ENCODE results near the gene TUBA3E.
"Not testable (repeated sequence)": the region's sequence is repeated elsewhere in the genome, so short reads cannot be mapped to it uniquely, and the experiment has no call there.

TUBA3E gene

DNA sequence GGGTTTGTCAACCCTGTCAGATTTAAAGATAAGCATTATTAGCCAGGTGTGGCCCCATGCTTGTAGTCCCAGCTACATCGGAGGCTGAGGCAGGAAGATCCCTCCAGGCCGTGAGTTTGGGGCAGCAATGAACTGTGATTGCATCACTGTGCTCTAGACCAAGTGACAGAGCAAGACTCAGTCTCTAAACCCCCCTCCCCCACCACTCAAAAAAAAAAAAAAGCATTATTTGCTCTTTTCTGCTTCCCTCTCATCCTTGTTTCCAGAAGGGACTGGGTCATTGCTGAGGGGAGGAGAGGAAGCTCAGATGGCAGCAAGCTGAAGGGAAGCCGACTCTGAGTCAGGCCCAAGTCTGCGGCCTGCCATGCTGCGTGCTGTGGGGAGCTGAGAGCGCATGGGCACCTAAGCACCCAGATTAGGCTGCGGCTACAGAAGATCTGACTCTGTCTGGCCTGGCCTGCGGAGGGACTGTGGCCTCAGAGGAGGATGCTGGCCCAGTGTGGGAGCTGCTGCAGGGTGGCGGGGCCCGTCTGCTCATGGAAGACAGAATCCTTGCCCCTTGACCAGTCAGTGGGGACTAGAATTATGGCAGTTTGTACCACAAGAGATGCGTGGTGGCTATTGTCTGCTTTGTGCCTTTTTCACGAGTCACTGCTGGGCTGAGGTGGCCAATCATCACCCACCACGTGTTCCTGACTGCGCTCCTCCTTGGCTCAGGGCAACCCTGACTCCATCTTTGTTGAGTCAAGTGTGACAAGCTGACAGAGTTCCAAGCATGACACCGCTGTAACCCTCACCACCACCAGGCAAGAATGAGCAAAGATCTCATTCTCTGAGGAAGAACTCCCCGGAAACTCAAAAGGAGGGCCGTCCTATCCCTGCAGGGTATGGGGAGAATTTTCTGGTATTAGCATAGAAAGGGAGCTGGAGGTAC is 10.1 kb downstream of the TUBA3E start:
- not testable (repeated sequence) for H3K4me3 ChIP-seq (ENCODE audit: low read length); H3K36me3 ChIP-seq (ENCODE audit: control insufficient read depth, insufficient read depth, low read length); H3K27ac ChIP-seq (ENCODE audit: low read depth, low read length); H3K27me3 ChIP-seq (ENCODE audit: control insufficient read depth, insufficient read depth, low read length); H3K9ac ChIP-seq (ENCODE audit: low read length); H3K4me1 ChIP-seq (ENCODE audit: control insufficient read depth, insufficient read depth, low read length)

DNA sequence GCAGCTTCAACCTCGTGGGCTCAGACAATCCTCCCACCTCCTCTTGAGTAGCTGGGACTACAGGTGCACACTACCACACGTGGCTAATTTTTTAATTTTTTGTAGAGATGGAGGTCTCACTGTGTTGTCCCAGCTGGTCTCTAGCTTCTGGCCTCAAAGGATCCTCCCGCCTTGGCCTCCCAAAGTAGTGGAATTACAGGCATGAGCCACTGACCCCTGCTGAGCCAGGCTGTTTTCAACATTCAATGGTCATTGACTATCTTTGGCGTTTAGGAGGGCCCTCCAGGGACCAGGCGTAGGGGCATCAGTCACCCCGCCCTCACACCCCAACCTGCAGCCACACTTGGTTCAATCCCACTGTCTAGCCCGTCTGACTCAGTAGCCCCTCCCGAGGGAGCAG is 11.0 kb downstream of the TUBA3E start:
- peaks cover 2% of the 10 kb centered on the region for H3K36me3 ChIP-seq (ENCODE audit: control insufficient read depth, insufficient read depth, low read length)
- H3K27ac ChIP-seq (ENCODE audit: low read depth, low read length) = no peak overlapping the region
- H3K9ac ChIP-seq (ENCODE audit: low read length) = no peak overlapping the region
- no peaks in the 10 kb centered on the region for H3K27me3 ChIP-seq (ENCODE audit: control insufficient read depth, insufficient read depth, low read length)
- H3K4me3 ChIP-seq (ENCODE audit: low read length) = no peak overlapping the region
- peaks cover 4% of the 10 kb centered on the region for H3K4me1 ChIP-seq (ENCODE audit: control insufficient read depth, insufficient read depth, low read length)

DNA sequence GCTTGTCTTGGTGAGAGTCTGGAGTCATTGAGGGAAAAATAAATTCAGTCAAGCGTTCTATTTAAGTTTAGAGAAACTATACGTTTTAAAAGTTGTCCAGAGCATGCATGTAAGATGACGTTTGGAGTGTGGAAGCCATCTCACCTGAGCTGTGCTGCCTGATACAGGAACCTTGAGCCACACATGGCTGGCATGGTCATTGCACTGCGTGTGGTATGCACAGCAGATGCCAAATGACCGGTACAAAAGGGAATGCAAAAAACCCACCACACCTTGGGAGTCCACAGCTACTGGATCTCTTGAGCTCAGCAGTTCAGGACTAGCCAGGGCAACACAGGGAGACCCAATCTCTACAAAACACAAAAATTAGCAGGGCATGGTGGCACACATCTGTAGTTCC is 11.8 kb downstream of the TUBA3E start:
- peaks cover 2% of the 10 kb centered on the region for H3K36me3 ChIP-seq (ENCODE audit: control insufficient read depth, insufficient read depth, low read length)
- no peak overlapping the region for H3K4me3 ChIP-seq (ENCODE audit: low read length)
- H3K27ac ChIP-seq (ENCODE audit: low read depth, low read length) = no peak overlapping the region
- H3K4me1 ChIP-seq (ENCODE audit: control insufficient read depth, insufficient read depth, low read length) = peaks cover 4% of the 10 kb centered on the region
- H3K9ac ChIP-seq (ENCODE audit: low read length) = no peak overlapping the region
- no peaks in the 10 kb centered on the region for H3K27me3 ChIP-seq (ENCODE audit: control insufficient read depth, insufficient read depth, low read length)

DNA sequence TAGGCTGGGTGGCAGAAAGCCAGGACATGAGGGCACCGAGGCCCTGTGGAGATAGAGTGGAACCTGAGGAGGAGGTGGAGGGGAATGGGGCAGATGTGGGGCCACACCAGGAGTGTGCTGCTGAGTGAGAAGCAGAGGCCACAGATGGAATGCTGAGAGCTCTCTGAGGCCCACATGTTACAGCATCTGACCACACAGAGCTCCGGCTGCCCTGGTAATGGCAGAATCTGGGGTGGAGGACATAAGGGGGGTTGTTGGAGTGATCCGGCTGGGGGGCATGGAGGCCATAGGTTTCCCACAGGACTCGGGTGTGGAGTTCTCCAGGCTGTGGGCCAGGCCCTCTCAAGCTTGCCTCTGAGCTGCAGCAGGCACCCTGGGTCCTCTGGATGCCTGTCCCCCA is 12.3 kb downstream of the TUBA3E start:
- Histone ChIP-seq H3K27ac (ENCODE audit: low read depth, low read length) (no peak overlapping the region), H3K4me1 (ENCODE audit: control insufficient read depth, insufficient read depth, low read length) (peaks cover 4% of the 10 kb centered on the region), H3K36me3 (ENCODE audit: control insufficient read depth, insufficient read depth, low read length) (no peaks in the 10 kb centered on the region), H3K9ac (ENCODE audit: low read length) (no peak overlapping the region), H3K4me3 (ENCODE audit: low read length) (no peak overlapping the region), H3K27me3 (ENCODE audit: control insufficient read depth, insufficient read depth, low read length) (no peaks in the 10 kb centered on the region)

DNA sequence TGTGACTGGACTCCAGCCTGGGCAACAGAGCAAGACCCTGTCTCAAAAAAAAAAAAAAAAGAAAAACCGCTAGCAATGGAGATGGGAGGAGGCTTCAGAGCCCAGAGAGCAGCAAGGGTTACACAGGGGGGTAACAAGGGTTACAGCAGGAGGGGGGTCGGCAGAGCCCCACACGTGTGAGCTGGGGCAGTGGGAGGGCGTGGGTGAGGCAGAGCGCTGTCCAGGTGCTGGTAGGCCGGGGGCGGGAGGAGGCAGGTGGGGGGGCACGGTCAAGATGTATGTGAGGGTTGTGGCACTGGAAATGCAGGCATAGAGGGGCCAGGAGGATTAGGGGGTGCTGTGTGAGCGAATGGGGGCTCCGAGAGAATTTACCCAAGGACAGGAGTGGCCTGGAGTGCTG is 12.8 kb downstream of the TUBA3E start:
- Histone ChIP-seq H3K36me3 (ENCODE audit: control insufficient read depth, insufficient read depth, low read length) (no peaks in the 10 kb centered on the region), H3K9ac (ENCODE audit: low read length) (no peak overlapping the region), H3K4me1 (ENCODE audit: control insufficient read depth, insufficient read depth, low read length) (peaks cover 4% of the 10 kb centered on the region), H3K27me3 (ENCODE audit: control insufficient read depth, insufficient read depth, low read length) (no peaks in the 10 kb centered on the region), H3K4me3 (ENCODE audit: low read length) (no peak overlapping the region), H3K27ac (ENCODE audit: low read depth, low read length) (no peak overlapping the region)

DNA sequence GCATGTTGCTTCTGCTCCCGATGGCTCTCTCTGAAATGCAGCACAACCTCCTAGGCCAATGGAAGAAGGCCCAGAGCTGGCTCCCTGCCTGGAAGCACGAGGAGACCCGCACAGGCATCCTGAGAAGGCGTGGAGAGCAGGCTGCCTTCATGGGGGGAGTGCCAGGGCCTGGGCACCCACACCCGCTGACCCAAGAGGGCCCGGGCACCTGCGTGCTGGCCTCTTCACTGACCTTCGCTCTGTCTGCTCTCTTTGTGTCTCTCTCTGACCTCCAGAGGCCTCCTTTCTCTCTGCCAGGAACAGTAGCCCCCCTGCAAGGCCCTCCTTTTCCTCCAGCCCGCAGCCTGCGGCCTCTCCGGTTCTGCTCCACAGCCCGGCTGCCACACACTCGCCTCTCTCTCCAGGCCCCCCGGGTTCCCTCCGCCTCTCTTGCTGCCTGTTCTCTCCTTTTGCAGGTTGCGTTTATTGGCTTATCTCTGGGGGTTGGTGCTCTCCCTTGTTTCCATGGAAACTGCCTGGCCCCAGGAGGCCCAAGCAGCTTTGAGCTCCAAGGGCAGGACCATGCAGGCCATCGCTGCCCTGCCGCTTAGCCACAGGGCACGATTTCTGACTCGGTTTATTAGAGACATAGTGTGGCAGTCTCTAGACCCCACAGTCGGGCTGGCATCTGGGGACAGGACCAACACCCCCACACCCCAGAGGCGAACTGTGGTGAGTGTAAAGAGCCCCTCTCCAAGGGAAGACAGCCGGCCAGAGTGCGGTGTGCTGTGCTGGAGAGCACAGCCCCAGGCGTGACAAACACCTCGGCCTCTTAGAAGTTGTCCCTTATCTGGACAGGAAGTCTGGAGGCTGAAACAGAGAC is 14.5 kb downstream of the TUBA3E start:
- Histone ChIP-seq H3K4me3 (ENCODE audit: low read length) (peak overlapping the region; percentile 71), H3K27me3 (ENCODE audit: control insufficient read depth, insufficient read depth, low read length) (no peaks in the 10 kb centered on the region), H3K4me1 (ENCODE audit: control insufficient read depth, insufficient read depth, low read length) (peaks cover 4% of the 10 kb centered on the region), H3K27ac (ENCODE audit: low read depth, low read length) (peak overlapping the region; percentile 40), H3K36me3 (ENCODE audit: control insufficient read depth, insufficient read depth, low read length) (no peaks in the 10 kb centered on the region), H3K9ac (ENCODE audit: low read length) (no peak overlapping the region)

DNA sequence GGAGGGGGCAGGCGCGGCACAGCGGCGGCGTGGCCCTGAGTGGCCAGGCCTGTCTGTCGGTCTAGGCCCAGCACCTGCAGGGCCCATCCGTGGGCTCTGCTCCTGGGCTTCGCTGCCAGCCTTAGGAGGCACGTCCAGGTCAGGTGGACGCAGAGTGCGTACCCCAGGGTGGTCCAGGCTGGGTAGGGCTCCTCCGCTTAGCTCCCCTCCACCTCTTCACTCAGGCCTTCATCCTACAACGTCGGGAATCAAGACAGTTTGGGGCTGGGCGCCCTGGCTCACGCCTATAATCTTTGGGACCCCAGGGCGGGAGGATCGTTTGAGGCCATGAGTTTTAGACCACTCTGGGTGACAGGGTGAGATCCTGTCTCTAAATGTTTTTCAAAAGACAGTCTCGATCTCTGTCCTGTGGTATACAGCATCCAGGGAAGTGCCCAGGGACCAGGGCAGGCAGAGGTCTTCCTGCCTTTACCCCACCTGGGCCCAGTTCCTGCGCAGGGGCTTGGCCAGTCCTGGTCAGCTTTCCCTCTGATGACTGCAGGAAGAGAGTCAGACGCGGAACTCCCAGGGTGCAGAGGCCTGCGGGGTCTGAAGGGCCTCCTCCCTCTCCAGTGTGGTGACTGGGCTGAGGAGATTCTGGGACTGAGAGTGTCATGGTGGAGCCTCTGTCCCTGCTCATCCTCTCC is 15.3 kb downstream of the TUBA3E start:
- H3K9ac ChIP-seq (ENCODE audit: low read length) = peak overlapping the region; percentile 86
- H3K27ac ChIP-seq (ENCODE audit: low read depth, low read length) = peak overlapping the region; percentile 40
- H3K4me3 ChIP-seq (ENCODE audit: low read length) = peak overlapping the region; percentile 71
- H3K36me3 ChIP-seq (ENCODE audit: control insufficient read depth, insufficient read depth, low read length); H3K27me3 ChIP-seq (ENCODE audit: control insufficient read depth, insufficient read depth, low read length); H3K4me1 ChIP-seq (ENCODE audit: control insufficient read depth, insufficient read depth, low read length): not testable (repeated sequence)

DNA sequence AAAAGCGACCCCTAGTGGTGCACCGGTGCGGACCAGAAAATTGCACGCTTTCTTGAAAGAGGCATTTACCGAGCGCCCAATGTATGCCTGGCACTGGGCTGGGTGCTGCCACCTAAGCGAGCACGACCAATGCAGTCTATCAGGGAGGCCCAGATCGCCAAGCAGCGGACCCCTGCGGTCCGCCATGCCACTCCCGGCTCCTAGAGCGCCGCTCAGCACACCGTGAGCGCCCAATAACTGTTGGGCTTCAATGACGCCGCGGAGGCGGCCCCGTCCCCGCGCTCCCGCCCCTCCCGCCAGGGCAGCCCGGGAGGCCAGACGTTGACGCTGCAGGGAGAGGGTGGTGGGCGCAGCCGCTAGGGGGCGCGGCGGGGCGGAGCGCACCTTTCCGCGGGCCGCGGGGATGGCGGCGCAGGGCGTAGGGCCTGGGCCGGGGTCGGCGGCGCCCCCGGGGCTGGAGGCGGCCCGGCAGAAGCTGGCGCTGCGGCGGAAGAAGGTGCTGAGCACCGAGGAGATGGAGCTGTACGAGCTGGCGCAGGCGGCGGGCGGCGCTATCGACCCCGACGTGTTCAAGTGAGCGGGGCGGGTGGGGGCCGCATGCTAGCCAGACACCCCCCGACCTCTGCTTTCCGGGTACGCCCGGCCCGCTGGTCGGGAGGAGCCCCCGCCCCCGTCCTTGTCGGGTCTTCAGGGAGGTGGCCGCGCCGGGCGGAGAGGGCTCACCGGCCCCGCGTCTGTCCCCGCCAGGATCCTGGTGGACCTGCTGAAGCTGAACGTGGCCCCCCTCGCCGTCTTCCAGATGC is 16.2 kb downstream of the TUBA3E start, which contains the start of gene MZT2B:
TSS of gene MZT2B (plus strand) at position 383 of the 803 bp plus-strand sequence. CDS start at position 404, 21 bp downstream.
- peak within 1 kb of the TSS; percentile 91 for H3K27ac ChIP-seq (ENCODE audit: low read depth, low read length)
- H3K4me1 ChIP-seq (ENCODE audit: control insufficient read depth, insufficient read depth, low read length); H3K27me3 ChIP-seq (ENCODE audit: control insufficient read depth, insufficient read depth, low read length); H3K36me3 ChIP-seq (ENCODE audit: control insufficient read depth, insufficient read depth, low read length): not testable (repeated sequence)
- H3K9ac ChIP-seq (ENCODE audit: low read length) = peak within 1 kb of the TSS; percentile 86
- H3K4me3 ChIP-seq (ENCODE audit: low read length) = peak within 1 kb of the TSS; percentile 99

DNA sequence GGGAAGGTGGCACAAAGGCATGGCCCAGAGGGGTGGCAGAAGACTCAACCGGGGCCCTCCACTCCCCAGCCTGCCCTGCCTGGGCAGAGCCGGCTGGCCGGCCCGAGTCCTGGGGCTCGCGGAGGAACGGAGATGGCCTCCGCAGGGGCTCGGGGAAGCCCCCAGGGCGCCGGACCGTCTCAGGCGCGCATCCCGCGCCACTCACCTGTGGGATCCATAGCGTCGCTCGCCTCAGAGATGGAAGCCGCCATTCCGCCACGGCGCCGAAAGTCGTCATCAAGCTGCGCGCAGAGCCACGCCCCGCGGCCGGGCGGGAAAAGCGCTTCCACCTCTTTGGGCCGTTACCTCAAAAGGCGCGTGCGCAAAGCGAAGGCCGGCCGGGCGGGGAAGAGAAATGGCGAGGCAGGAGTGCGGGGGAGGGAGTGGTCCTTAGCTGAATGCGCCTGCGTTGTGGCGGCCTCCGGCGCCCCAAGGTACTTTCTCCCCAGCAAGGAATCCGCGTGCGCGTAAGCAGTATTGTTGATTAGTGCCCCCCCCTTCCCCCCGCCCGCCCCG is 16.8 kb downstream of the TUBA3E start, which contains the start of gene SMPD4:
TSS of gene SMPD4 (minus strand) at position 278 of the 555 bp plus-strand sequence. CDS start 5,010 bp downstream, outside the sequence.
- Histone ChIP-seq H3K36me3 (ENCODE audit: control insufficient read depth, insufficient read depth, low read length) (no peaks in the 10 kb centered on the region), H3K27me3 (ENCODE audit: control insufficient read depth, insufficient read depth, low read length) (no peaks in the 10 kb centered on the region), H3K9ac (ENCODE audit: low read length) (peak within 1 kb of the TSS; percentile 73), H3K27ac (ENCODE audit: low read depth, low read length) (peak within 1 kb of the TSS; percentile 91), H3K4me1 (ENCODE audit: control insufficient read depth, insufficient read depth, low read length) (peaks cover 4% of the 10 kb centered on the region), H3K4me3 (ENCODE audit: low read length) (peak within 1 kb of the TSS; percentile 99)

DNA sequence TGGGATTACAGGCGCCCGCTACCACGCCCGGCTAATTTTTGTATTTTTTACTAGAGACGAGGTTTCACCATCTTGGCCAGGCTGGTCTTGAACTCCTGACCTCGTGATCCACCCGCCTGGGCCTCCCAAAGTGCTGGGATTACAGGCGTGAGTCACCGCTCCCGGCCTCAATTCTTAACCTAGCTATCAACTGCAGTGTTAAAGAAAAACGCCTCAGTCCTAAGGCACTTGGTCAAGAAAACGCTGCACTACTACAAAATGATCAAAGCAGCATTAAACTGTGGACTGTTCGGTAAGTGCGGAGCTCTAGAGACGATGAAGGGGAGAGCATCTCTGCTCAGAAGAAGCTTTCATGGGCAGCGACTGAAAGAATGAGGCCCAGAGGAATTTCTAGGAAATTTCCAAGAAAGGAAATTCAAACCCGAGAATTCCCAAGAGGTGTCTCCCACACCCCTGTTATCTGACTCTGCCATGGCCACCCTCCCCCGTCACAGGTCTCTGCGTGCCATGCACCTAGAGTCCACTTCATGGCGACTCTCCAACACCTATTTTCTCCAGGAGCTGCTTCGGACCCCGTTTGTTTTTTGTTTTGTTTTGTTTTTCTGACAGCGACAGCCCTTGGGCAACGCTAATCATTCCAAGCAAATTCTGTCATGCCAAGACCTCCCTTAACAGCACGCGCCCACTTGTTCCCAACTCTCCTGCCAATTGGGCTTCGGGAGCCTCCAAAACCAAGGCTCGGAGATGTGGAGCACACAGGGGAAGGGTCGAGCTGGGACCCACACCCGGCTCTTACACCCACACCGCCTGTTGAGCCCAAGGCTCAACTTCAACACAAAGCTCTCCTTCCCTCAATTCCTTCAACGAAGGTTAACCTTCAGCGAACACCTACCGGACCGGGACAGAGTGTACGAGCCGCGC is 17.6 kb downstream of the TUBA3E start:
- not testable (repeated sequence) for H3K27me3 ChIP-seq (ENCODE audit: control insufficient read depth, insufficient read depth, low read length); H3K36me3 ChIP-seq (ENCODE audit: control insufficient read depth, insufficient read depth, low read length); H3K4me1 ChIP-seq (ENCODE audit: control insufficient read depth, insufficient read depth, low read length)
- Histone ChIP-seq H3K27ac (ENCODE audit: low read depth, low read length) (peak overlapping the region; percentile 91), H3K4me3 (ENCODE audit: low read length) (peak overlapping the region; percentile 99), H3K9ac (ENCODE audit: low read length) (peak overlapping the region; percentile 61)

Measured in rectal smooth muscle tissue (tissue), 1 donor.